CD4-positive, CD25-positive, alpha-beta regulatory T cell (primary cell): Measurements from ENCODE around the gene POLRMT. TPM values are rescaled to one million over a fixed set of nuclear protein-coding genes. Genes with fewer than 3 reads are reported as not detected.
A peak's percentile ranks its signal among the peaks of the same experiment; 100 is the strongest.

Experiments
- ATAC-seq, 2 donors: fragments of 150-1000 bp; cut with Tn5 transposase; one replicate each; pipeline ENCODE4 v1.10.0; 2021; ENCODE audit warnings: low read depth in 2 of 2, moderate number of reproducible peaks in 2 of 2, moderate library complexity in 1 of 2
- DNase-seq, 3 donors: peaks; one replicate each; pipeline versions ENCODE4 v3.0.0 to v3.0.0-alpha.2; 2012 to 2022; ENCODE audit warnings: mixed read lengths in 1 of 3
- H3K27ac ChIP-seq: one replicate; pipeline ENCODE4 v1.7.0; 2013; ENCODE audit warnings: mild to moderate bottlenecking, low read length; ENCODE audit not compliant: insufficient read depth, poor library complexity, severe bottlenecking
- H3K27me3 ChIP-seq: one replicate; pipeline ENCODE4 v1.7.0; 2013; ENCODE audit warnings: low read length; ENCODE audit not compliant: control insufficient read depth, insufficient read depth
- H3K36me3 ChIP-seq: one replicate; pipeline ENCODE4 v1.7.0; 2013; ENCODE audit warnings: mild to moderate bottlenecking, low read length, moderate library complexity; ENCODE audit not compliant: control insufficient read depth, insufficient read depth
- H3K4me1 ChIP-seq: 2 replicates; pipeline ENCODE4 v1.7.0; 2013; ENCODE audit warnings: mild to moderate bottlenecking, low read length; ENCODE audit not compliant: insufficient read depth, control insufficient read depth, poor library complexity, severe bottlenecking
- H3K4me3 ChIP-seq: one replicate; pipeline ENCODE4 v1.7.0; 2013; ENCODE audit warnings: low read depth, mild to moderate bottlenecking, low read length, moderate library complexity
- H3K9me3 ChIP-seq, 2 experiments: 1 replicate in 1 of 2; 2 replicates in 1 of 2; pipeline ENCODE4 v1.7.0; 2013; ENCODE audit warnings: low read length in 2 of 2, mild to moderate bottlenecking in 1 of 2, moderate library complexity in 1 of 2; ENCODE audit not compliant: control insufficient read depth in 2 of 2
- H3K27ac Mint-ChIP-seq, 3 donors: one replicate each; pipeline ENCODE4 v1.8.0; 2020 to 2022; ENCODE audit warnings: mild to moderate bottlenecking in 3 of 3, mixed read lengths in 3 of 3, moderate library complexity in 2 of 3
- H3K27me3 Mint-ChIP-seq: one replicate; pipeline ENCODE4 v1.8.0; 2022; ENCODE audit warnings: mild to moderate bottlenecking, mixed read lengths
- H3K36me3 Mint-ChIP-seq: one replicate; pipeline ENCODE4 v1.8.0; 2020; ENCODE audit warnings: mixed read lengths
- H3K4me1 Mint-ChIP-seq, 4 donors: one replicate each; pipeline ENCODE4 v1.8.0; 2020 to 2022; ENCODE audit warnings: mixed read lengths in 4 of 4, mild to moderate bottlenecking in 1 of 4
- H3K4me3 Mint-ChIP-seq, 4 donors: one replicate each; pipeline ENCODE4 v1.8.0; 2020 to 2022; ENCODE audit warnings: mild to moderate bottlenecking in 4 of 4, mixed read lengths in 4 of 4, moderate library complexity in 3 of 4
- H3K9me3 Mint-ChIP-seq, 7 donors: one replicate each; pipeline ENCODE4 v1.8.0; 2020 to 2022; ENCODE audit warnings: mixed read lengths in 7 of 7, mild to moderate bottlenecking in 3 of 7, moderate library complexity in 2 of 7
- polyA plus RNA-seq, 4 donors: library from polyadenylated mRNA; unstranded; fragments of 300-500 nt; fragmentation: Illumina TruSeq; gene quantifications; one replicate each; pipeline ENCODE4 v1.2.3, GENCODE V29; 2021
- total RNA-seq: library from RNA; stranded (reverse); gene quantifications from one replicate; pipeline ENCODE4 v1.2.3, GENCODE V29; 2022

The POLRMT gene
- total and polyA plus RNA-seq, 5 donors from 2014 or later, result 25.4 to 62.9 (median 35.8) TPM

DNA sequence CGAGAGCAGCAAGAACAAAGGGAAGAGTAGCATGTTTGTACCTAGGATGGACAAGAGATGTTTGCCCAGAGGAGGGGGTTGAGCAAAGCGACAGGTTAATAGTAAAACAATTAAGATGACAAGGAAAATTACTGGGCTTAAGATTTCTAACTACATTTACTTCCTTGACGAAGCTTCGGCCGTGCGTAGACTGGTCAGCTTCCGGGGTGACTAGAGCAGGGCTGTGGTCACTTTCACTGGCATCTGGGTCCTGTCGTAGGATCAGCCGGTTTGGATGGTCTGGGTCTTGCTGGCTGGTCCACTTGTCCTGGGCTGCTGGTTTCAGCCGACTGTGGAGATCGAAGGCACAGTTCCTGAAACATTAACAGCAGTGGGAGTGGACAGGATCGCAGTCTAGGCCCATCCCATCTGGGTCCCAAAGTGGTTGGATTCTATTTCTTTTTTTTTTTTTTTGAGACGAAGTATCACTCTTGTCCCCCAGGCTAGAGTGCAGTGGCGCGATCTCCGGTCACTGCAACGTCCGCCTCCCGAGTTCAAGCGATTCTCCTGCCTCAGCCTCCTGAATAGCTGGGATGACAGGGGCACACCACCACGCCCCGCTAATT, 65.9 kb downstream of the POLRMT start:
- peaks cover 0 to 4% (median 0%) of the 10 kb centered on the region in 7 donors for H3K9me3 Mint-ChIP-seq
- H3K27ac ChIP-seq, result no peak overlapping the region

More for the DNA sequence above, 65.9 kb downstream of the POLRMT start:
- Histone ChIP-seq H3K27me3 (no peaks in the 10 kb centered on the region), H3K4me3 (no peak overlapping the region), H3K36me3 (no peaks in the 10 kb centered on the region), H3K9me3 (no peaks in the 10 kb centered on the region), H3K4me1 (peaks cover 9% of the 10 kb centered on the region)
- Mint-ChIP-seq H3K27ac (no peak overlapping the region), H3K27me3 (peaks cover 9% of the 10 kb centered on the region), H3K4me1 (peaks cover 0 to 14% (median 9%) of the 10 kb centered on the region in 4 donors), H3K4me3 (peak overlapping the region in 1 of 4 donors; percentile 46), H3K36me3 (no peaks in the 10 kb centered on the region)
- DNase-seq, result no peak
- ATAC-seq, result no peak

Other genes starting within 250 kb of the POLRMT start
- not detected for gene C2CD4C, start 224.4 kb downstream of the POLRMT start, total RNA-seq
- not detected for gene C2CD4C, start 224.4 kb downstream of the POLRMT start, polyA plus RNA-seq
- not detected for gene SHC2, start 172.5 kb downstream of the POLRMT start, total RNA-seq
- not detected for gene SHC2, start 172.5 kb downstream of the POLRMT start, polyA plus RNA-seq
- 0.52 TPM for gene MADCAM1, start 137.1 kb downstream of the POLRMT start, total RNA-seq
- under 1 TPM in 3 of 4 donors, not detected in 1; 0.16 to 0.33 (median 0.31) TPM for gene MADCAM1, start 137.1 kb downstream of the POLRMT start, polyA plus RNA-seq
- 19.3 TPM for gene TPGS1, start 126.0 kb downstream of the POLRMT start, total RNA-seq
- 10 to 100 TPM; 18.2 to 44.4 (median 37.3) TPM for gene TPGS1, start 126.0 kb downstream of the POLRMT start, polyA plus RNA-seq
- gene CDC34, start 101.8 kb downstream of the POLRMT start, total RNA-seq, result 39.2 TPM
- gene CDC34, start 101.8 kb downstream of the POLRMT start, polyA plus RNA-seq, result 10 to 100 TPM; 32.2 to 37.8 (median 34.8) TPM
- 38.3 TPM for gene GZMM, start 89.5 kb downstream of the POLRMT start, total RNA-seq
- 100 to 1,000 TPM in 1 of 4 donors, 10 to 100 TPM in 3; 61.5 to 124 (median 90.0) TPM for gene GZMM, start 89.5 kb downstream of the POLRMT start, polyA plus RNA-seq
- gene BSG, start 60.9 kb downstream of the POLRMT start, total RNA-seq, result 132 TPM
- 100 to 1,000 TPM; 282 to 338 (median 300) TPM for gene BSG, start 60.9 kb downstream of the POLRMT start, polyA plus RNA-seq
- 1.2 TPM for gene HCN2, start 43.7 kb downstream of the POLRMT start, total RNA-seq
- not detected for gene HCN2, start 43.7 kb downstream of the POLRMT start, polyA plus RNA-seq
- 0.81 TPM for gene FGF22, start 6.3 kb upstream of the POLRMT start, total RNA-seq
- gene FGF22, start 6.3 kb upstream of the POLRMT start, polyA plus RNA-seq, result under 1 TPM in 1 of 4 donors, not detected in 3; 0.17 TPM
- gene RNF126, start 29.7 kb upstream of the POLRMT start, total RNA-seq, result 124 TPM
- gene RNF126, start 29.7 kb upstream of the POLRMT start, polyA plus RNA-seq, result 10 to 100 TPM; 57.2 to 80.8 (median 76.9) TPM
- 0.64 TPM for gene FSTL3, start 42.9 kb upstream of the POLRMT start, total RNA-seq
- 1 to 10 TPM in 1 of 4 donors, under 1 TPM in 3; 0.55 to 2.1 (median 0.71) TPM for gene FSTL3, start 42.9 kb upstream of the POLRMT start, polyA plus RNA-seq
- 3.3 TPM for gene PRSS57, start 61.9 kb upstream of the POLRMT start, total RNA-seq
- not detected for gene PRSS57, start 61.9 kb upstream of the POLRMT start, polyA plus RNA-seq
- not detected for gene PALM, start 75.4 kb upstream of the POLRMT start, total RNA-seq
- not detected for gene PALM, start 75.4 kb upstream of the POLRMT start, polyA plus RNA-seq
- gene MISP, start 117.6 kb upstream of the POLRMT start, total RNA-seq, result not detected
- not detected for gene MISP, start 117.6 kb upstream of the POLRMT start, polyA plus RNA-seq
- gene PTBP1, start 163.9 kb upstream of the POLRMT start, total RNA-seq, result 308 TPM
- gene PTBP1, start 163.9 kb upstream of the POLRMT start, polyA plus RNA-seq, result 100 to 1,000 TPM; 108 to 132 (median 126) TPM
- not detected for gene PLPPR3, start 188.4 kb upstream of the POLRMT start, total RNA-seq
- gene PLPPR3, start 188.4 kb upstream of the POLRMT start, polyA plus RNA-seq, result not detected
- gene AZU1, start 194.3 kb upstream of the POLRMT start, total RNA-seq, result 0.59 TPM
- gene AZU1, start 194.3 kb upstream of the POLRMT start, polyA plus RNA-seq, result not detected
- gene PRTN3, start 207.5 kb upstream of the POLRMT start, total RNA-seq, result not detected
- not detected for gene PRTN3, start 207.5 kb upstream of the POLRMT start, polyA plus RNA-seq
- not detected for gene ELANE, start 218.8 kb upstream of the POLRMT start, total RNA-seq
- not detected for gene ELANE, start 218.8 kb upstream of the POLRMT start, polyA plus RNA-seq
- gene CFD, start 226.1 kb upstream of the POLRMT start, total RNA-seq, result 1.9 TPM
- 1 to 10 TPM; 2.0 to 6.4 (median 2.5) TPM for gene CFD, start 226.1 kb upstream of the POLRMT start, polyA plus RNA-seq